ENCODE data around the gene CDH23.

CDH23 gene

DNA sequence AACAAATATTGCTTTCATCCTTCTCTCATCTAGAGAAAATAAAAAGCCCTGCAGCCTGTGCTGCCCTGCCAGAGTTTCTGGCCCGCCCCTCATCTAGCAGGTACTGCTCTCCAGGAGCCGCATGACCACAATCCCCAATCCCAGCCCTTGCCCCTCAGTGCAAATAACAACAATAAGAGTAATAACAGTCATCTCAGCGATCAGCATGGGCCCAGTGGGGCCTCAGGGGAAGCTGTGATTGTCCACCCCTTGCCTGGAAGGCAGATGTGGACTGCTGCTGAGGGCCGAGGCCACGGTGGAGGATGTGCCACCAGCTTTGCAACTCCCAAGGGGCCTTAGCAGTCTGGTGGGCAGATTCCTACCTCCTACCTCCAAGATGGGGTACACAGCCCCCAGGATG is 106.1 kb downstream of the CDH23 start:
- DNase-seq (ENCODE audit: low read depth): no peak

DNA sequence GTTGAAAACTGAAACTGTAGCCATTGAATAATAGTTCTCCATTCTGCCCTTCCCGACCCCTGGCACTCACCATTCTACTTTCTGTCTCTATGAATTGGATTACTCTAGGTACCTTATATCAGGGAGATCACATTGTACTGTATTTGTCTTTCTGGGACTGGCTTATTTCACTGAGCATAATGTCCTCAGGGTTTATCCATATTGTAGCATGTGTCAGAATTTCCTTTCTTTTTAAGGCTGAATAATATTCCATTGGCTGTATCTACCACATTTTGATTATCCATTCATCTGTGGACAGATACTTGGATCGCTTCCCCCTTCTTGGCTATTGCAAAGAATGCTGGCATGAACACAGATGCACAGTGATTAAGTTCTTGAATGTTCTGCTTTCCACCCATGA is 107.4 kb downstream of the CDH23 start:
- TF ChIP-seq, protein P1, sequence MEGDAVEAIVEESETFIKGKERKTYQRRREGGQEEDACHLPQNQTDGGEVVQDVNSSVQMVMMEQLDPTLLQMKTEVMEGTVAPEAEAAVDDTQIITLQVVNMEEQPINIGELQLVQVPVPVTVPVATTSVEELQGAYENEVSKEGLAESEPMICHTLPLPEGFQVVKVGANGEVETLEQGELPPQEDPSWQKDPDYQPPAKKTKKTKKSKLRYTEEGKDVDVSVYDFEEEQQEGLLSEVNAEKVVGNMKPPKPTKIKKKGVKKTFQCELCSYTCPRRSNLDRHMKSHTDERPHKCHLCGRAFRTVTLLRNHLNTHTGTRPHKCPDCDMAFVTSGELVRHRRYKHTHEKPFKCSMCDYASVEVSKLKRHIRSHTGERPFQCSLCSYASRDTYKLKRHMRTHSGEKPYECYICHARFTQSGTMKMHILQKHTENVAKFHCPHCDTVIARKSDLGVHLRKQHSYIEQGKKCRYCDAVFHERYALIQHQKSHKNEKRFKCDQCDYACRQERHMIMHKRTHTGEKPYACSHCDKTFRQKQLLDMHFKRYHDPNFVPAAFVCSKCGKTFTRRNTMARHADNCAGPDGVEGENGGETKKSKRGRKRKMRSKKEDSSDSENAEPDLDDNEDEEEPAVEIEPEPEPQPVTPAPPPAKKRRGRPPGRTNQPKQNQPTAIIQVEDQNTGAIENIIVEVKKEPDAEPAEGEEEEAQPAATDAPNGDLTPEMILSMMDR (IDR thresholded peaks at IDR 0.05; ENCODE audit: insufficient read depth, low read depth, low read length, missing control alignments): no peak
- H3K4me3 ChIP-seq (ENCODE audit: low read length): no peak overlapping the region
- DNase-seq (ENCODE audit: low read depth): no peak

More for the DNA sequence above, 106.1 kb downstream of the CDH23 start:
- TF ChIP-seq, protein P1 (IDR thresholded peaks at IDR 0.05; ENCODE audit: insufficient read depth, low read depth, low read length, missing control alignments): no peak
- no peak overlapping the region for H3K4me3 ChIP-seq (ENCODE audit: low read length)

DNA sequence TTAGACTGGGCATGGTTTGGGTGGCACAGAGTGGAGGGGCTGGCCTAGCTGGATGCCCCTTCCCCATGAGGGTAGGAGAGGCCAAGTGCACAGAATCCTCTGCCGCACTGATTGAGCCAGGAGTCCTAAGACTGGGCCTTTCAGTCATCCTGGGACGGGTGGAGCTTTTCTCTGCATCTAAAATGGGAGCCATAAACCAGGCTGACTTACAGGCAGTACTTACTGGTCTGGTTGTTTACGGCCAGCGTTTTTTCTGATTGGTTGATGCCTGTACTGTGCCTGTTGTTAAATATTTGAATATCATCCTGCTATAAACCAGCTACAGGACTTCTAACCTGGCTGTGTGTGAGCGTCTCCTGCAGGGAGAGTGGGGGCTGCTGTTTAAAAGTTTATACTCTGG is 107.8 kb downstream of the CDH23 start:
- H3K4me3 ChIP-seq (ENCODE audit: low read length): no peak overlapping the region
- no peak for DNase-seq (ENCODE audit: low read depth)
- TF ChIP-seq, protein P1 (IDR thresholded peaks at IDR 0.05; ENCODE audit: insufficient read depth, low read depth, low read length, missing control alignments): no peak

- TF ChIP-seq, protein P1 (IDR thresholded peaks at IDR 0.05; ENCODE audit: insufficient read depth, low read depth, low read length, missing control alignments): no peak
- H3K4me3 ChIP-seq (ENCODE audit: low read length): no peak overlapping the region
- no peak for DNase-seq (ENCODE audit: low read depth)
These were observed 109.1 kb downstream of the CDH23 start for GRCh38 chr10:71505862-71506261.

DNA sequence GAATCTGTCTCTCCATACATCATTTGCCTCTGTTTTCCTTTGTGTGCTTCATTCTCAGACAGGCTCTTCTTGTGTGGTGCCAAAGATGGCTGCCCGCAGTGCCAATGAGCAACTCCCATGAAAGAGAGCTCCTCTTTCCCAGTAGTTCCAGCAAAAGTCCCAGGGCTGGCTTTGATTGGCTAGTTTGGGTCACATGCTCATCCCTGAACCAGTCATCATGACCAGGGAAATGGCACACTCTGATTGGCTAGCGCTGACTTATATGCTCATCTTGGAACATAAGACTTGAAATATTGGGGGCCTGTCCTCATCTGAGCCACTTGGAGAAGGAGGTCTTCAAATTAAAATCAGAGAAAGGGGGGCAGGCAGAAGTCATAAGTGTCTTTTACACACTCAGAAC is 112.7 kb downstream of the CDH23 start:
- no peak overlapping the region for H3K4me3 ChIP-seq (ENCODE audit: low read length)
- TF ChIP-seq, protein P1 (IDR thresholded peaks at IDR 0.05; ENCODE audit: insufficient read depth, low read depth, low read length, missing control alignments): no peak
- DNase-seq (ENCODE audit: low read depth): no peak

DNA sequence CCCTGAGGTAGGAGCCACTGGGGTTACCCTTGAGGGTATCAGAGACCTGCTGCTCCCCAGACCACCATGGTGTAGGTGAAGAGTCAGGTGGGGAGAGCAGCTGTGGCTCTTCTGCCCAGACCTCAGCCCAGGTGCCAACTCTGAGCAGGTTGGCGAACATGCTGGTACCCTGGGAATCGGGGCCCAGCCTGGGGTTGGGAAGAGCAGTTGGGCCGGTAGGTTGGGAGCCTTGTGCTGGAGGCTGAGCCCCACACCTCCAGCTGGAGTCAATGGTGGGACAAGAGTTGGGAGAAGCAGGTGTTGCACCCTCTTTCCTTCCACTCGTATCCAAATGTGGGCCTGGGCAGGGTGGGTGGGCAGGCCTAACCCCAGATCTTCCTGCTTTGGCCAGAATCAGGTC is 114.5 kb downstream of the CDH23 start:
- H3K4me3 ChIP-seq (ENCODE audit: low read length): no peak overlapping the region
- TF ChIP-seq, protein P1 (IDR thresholded peaks at IDR 0.05; ENCODE audit: insufficient read depth, low read depth, low read length, missing control alignments): no peak
- DNase-seq (ENCODE audit: low read depth): no peak

GRCh38 chr10:71512312-71512711 is 115.6 kb downstream of the CDH23 start:
- DNase-seq (ENCODE audit: low read depth): no peak
- H3K4me3 ChIP-seq (ENCODE audit: low read length): no peak overlapping the region
- TF ChIP-seq, protein P1 (IDR thresholded peaks at IDR 0.05; ENCODE audit: insufficient read depth, low read depth, low read length, missing control alignments): no peak

Data from epithelial cell of esophagus (primary cell).